Epithelial cell of esophagus (primary cell): ENCODE results near the gene TNRC6B.
"Not testable (repeated sequence)": the region's sequence is repeated elsewhere in the genome, so short reads cannot be mapped to it uniquely, and the experiment has no call there.

Experiments used
- DNase-seq: peaks from one replicate; pipeline ENCODE4 v3.0.0; 2010; ENCODE audit warnings: low read depth
- H3K4me3 ChIP-seq: 2 replicates; pipeline ENCODE4 v1.5.1; 2011; ENCODE audit warnings: mild to moderate bottlenecking, low read length, control low read depth
- CTCF ChIP-seq: IDR thresholded peaks from 2 replicates; pipeline ENCODE4 v1.5.1; 2011; ENCODE audit warnings: low read depth, mild to moderate bottlenecking, low read length, control low read depth, inconsistent platforms; ENCODE audit not compliant: insufficient read depth; ENCODE audit errors: missing control alignments

Gene TNRC6B

GRCh38 chr22:40310768-40311120 lies 133.0 kb downstream of the TNRC6B start:
- TF ChIP-seq CTCF, result no peak
- H3K4me3 ChIP-seq, result no peak overlapping the region
- DNase-seq, result no peak

GRCh38 chr22:40311646-40312045 lies 133.9 kb downstream of the TNRC6B start:
- not testable (repeated sequence) for H3K4me3 ChIP-seq, DNase-seq

GRCh38 chr22:40312050-40312449 lies 134.3 kb downstream of the TNRC6B start:
- no peak for TF ChIP-seq CTCF
- H3K4me3 ChIP-seq, result no peak overlapping the region
- no peak for DNase-seq

- H3K4me3 ChIP-seq, result no peak overlapping the region
- no peak for TF ChIP-seq CTCF
- no peak for DNase-seq
Measured at GRCh38 chr22:40313007-40313406, 135.3 kb downstream of the TNRC6B start.

- TF ChIP-seq CTCF, result no peak
- no peak for DNase-seq
Measured at GRCh38 chr22:40314041-40314440, 136.3 kb downstream of the TNRC6B start.

GRCh38 chr22:40320687-40321086 lies 143.0 kb downstream of the TNRC6B start:
- TF ChIP-seq CTCF, result no peak
- no peak overlapping the region for H3K4me3 ChIP-seq
- no peak for DNase-seq

More at GRCh38 chr22:40314041-40314440, 136.3 kb downstream of the TNRC6B start:
- H3K4me3 ChIP-seq, result no peak overlapping the region

- TF ChIP-seq CTCF, result no peak
- DNase-seq, result no peak
- no peak overlapping the region for H3K4me3 ChIP-seq
Measured at GRCh38 chr22:40322021-40322420, 144.3 kb downstream of the TNRC6B start.
